Measurements from ENCODE around the gene MYLK2.
A peak's percentile ranks its signal among the peaks of the same experiment; 100 is the strongest.

Gene MYLK2

GRCh38 chr20:31857861-31858759 is 39.0 kb downstream of the MYLK2 start:
- DNase-seq (no peak), ATAC-seq (no peak)

GRCh38 chr20:31858760-31859083 is 39.6 kb downstream of the MYLK2 start:
- ATAC-seq: no peak
- no peak for DNase-seq

GRCh38 chr20:31859266-31859997 is 40.3 kb downstream of the MYLK2 start:
- DNase-seq: no peak
- no peak for ATAC-seq

GRCh38 chr20:31859998-31860380 is 40.8 kb downstream of the MYLK2 start:
- no peak for ATAC-seq
- no peak for DNase-seq

GRCh38 chr20:31860390-31861134 is 41.4 kb downstream of the MYLK2 start:
- DNase-seq: no peak
- no peak for ATAC-seq

GRCh38 chr20:31861135-31861384 is 41.9 kb downstream of the MYLK2 start:
- DNase-seq (no peak), ATAC-seq (no peak)

- ATAC-seq: peak; percentile 87
Measured at GRCh38 chr20:31861385-31862156, 42.4 kb downstream of the MYLK2 start.

GRCh38 chr20:31862157-31862470 is 43.0 kb downstream of the MYLK2 start:
- ATAC-seq: no peak
- DNase-seq: no peak

More at GRCh38 chr20:31861385-31862156, 42.4 kb downstream of the MYLK2 start:
- peak; percentile 75 for DNase-seq

- DNase-seq: no peak
- no peak for ATAC-seq
Measured at GRCh38 chr20:31862506-31862905, 43.4 kb downstream of the MYLK2 start.

GRCh38 chr20:31863296-31864085 is 44.3 kb downstream of the MYLK2 start:
- ATAC-seq: no peak

GRCh38 chr20:31864521-31865400 is 45.6 kb downstream of the MYLK2 start:
- no peak for DNase-seq
- no peak for ATAC-seq

More at GRCh38 chr20:31863296-31864085, 44.3 kb downstream of the MYLK2 start:
- no peak for DNase-seq

GRCh38 chr20:31866221-31866620 is 47.1 kb downstream of the MYLK2 start:
- DNase-seq (no peak), ATAC-seq (no peak)

- ATAC-seq: no peak
Measured at GRCh38 chr20:31868853-31869672, 49.9 kb downstream of the MYLK2 start.

GRCh38 chr20:31869673-31869941 is 50.5 kb downstream of the MYLK2 start:
- ATAC-seq: no peak
- DNase-seq: no peak

More at GRCh38 chr20:31868853-31869672, 49.9 kb downstream of the MYLK2 start:
- no peak for DNase-seq

- ATAC-seq (no peak), DNase-seq (peak; percentile 14)
Measured at GRCh38 chr20:31869942-31870725, 51.0 kb downstream of the MYLK2 start, which contains the start of the genes DUSP15 and TTLL9. Gene DUSP15, minus strand, starts transcription at chr20:31870527. Its CDS starts 190 bp downstream, at chr20:31870337. Gene TTLL9, plus strand, starts transcription at chr20:31870634. Its CDS starts 493 bp downstream, at chr20:31871127.

- no peak for ATAC-seq
- no peak for DNase-seq
Measured at GRCh38 chr20:31870726-31871617, 51.8 kb downstream of the MYLK2 start.

GRCh38 chr20:31871618-31871954 is 52.4 kb downstream of the MYLK2 start:
- ATAC-seq (no peak), DNase-seq (no peak)

GRCh38 chr20:31872406-31872805 is 53.2 kb downstream of the MYLK2 start:
- DNase-seq (no peak), ATAC-seq (no peak)

All from stimulated activated naive CD8-positive, alpha-beta T cell treated with anti-CD3 and anti-CD28 coated beads, Interleukin-15, Interleukin-2, amounts not matched to agents 100 U/mL and 50 U/mL, for 24 hours (primary cell).